HG02884 (cell line): ENCODE measurements around the gene NOX4.

Experiments used
- ATAC-seq: cut with Tn5 transposase; IDR thresholded peaks from one replicate; pipeline ENCODE4 v1.9.1; 2021; ENCODE audit warnings: mild to moderate bottlenecking, moderate library complexity; ENCODE audit not compliant: unreplicated experiment

NOX4 gene

DNA sequence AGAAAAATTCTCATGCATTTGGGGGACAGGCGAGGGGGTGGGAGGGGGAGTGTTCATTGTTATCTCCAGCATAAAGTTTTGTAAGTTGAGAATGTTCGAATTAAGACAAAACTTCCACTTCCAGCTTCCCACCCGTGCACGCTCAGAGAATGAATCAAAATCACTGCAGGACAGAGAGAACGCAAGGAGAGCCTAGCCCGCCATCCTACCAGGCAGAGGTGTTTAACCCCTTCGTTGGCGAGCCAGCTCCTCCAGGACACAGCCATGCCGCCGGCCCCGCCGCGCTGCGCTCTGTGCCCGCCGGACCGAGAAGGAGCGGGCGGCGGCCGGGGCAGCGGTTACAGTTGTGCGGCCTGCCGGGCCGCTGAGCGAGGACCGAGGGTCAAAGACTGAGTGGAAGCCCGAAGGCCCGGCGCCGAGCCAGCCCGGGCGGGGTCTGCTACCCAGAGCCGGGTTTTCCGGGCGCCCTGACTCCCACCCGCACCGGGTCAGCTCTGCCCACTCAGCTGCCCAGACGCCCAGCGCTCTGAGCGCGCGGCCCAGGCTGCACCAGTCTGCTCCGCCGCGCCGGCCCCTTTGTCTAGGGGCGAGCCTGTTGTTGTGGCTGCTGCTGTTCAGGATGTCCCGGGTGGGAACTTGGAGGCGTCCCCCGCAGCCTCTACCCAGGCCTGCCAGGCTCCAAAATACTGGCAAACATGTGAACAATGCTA lies at the start of gene NOX4:
TSS of gene NOX4 (minus strand) at position 395 of the 710 bp plus-strand sequence. CDS start at position 266, 129 bp downstream.
- no peak for ATAC-seq

DNA sequence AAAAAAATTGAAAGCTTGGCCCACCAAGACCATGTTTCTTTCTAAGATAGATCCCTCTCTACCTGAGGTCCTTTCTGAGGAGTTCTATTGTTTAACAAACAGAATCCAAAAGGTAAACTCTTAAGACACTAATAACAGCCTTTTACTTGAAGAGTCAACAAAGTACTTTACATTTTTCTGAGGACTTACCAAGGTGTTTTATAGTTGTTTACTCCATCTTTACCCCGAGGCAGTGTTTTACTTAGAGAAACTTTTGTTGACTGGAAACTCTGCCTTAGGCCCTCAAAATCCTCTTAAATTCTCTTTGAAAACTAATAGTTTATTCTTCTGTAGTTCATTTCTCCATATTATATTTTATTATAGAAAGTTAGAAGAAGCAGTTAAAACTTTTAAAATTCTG lies 49.7 kb upstream of the NOX4 start:
- ATAC-seq = no peak

DNA sequence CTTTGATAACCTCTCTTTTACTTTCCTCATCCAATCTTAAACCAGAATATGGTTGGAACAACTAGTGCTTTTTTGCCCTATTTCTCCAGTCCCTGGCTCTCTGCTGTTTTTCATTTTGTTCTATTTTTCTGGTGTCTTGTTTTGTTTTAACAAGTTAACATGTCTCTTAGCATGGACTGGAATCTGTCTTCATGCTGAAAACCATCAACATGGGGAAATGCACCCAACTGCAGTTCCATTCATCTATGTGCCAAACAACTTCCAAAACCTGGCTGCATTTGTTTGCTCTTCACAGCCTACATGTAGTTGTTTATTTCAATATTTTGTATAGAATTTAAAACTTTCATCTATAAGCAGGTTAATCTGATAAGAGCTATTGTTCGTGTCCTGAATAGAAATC lies 46.8 kb upstream of the NOX4 start:
- no peak for ATAC-seq

DNA sequence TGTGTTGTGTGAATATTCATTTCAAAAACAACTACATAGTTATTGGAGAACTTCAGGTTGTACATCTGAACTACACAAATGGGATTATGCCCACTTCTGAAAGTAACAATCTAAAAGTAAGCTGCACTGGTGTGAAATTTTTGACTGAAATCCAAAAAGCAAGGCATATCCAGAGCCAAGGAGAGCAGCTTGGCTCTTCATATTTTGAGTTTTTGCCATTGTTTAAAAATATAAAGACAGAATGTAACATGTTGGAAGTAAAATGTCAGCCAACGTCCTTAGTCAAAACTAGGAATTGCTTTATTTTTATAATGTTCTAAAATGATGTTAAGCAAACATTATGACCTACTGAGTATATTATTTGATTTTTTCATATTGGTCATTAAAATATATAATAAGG lies 45.8 kb upstream of the NOX4 start:
- ATAC-seq = no peak

DNA sequence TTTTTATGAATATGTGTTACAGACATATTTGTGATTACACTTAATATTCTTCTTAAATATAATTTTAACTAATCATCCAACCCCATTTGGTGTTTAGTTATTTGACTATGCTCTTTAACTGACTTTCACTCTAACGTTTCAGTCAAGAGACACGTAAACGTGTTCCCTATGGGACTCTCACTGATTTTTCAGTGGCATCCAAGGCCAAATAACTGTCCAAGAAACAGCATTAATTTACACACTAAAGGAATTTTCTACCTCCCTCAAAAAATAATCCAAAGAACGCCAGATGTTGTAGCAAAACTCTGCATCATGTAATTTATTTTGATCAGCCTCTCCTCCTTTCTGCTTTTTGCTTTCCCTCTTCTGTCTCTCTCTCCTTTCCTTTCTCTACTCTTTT lies 44.0 kb upstream of the NOX4 start:
- ATAC-seq = no peak

DNA sequence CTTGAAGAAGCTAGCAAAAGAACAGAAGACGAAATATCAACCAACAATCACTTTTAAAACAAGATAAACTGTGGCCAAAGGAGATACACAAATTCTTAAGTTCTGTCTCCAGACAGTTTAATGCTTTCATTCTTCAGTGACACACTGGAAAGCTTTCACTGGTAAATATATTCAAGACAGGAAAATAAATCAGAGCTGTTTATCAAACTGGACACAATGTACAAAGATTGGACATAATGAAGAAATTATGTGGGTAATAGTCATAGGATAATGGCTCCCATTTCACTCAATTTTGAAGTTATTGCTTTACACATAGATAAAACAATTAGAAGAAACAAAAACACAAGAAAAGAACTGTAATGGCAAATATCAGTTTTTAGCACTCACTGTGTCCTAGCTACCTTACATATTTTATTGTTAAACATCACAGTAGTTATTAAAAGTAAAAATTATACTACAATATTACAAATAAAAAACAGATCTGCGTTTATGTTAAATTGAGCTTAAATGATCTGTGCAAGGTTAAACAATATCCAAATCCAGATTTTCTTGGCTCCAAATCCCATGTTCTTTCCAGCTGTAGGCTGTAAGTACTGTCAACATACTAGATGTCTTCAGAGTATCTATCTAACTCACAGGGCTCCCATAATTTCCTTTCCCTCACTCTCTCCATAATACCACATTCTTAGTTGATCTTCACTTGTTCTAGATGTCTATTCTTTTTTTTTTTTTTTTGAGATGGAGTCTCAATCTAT lies 38.6 kb upstream of the NOX4 start:
- ATAC-seq = no peak

DNA sequence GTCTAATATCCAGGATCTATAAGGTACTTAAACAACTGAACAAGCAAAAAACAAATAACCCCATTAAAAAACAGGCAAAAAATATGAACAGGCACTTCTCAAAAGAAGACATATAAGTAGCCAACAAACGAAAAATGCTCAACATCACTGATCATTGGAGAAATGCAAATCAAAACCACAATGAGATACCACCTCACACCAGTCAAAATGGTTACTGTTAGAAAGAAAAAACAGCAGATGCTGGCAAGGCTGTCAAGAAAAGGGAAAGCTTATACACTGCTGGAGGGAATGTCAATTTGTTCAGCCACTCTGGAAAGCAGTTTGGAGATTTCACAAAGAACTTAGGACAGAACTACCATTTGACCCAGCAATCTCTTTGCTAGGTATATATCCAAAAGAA lies 30.6 kb upstream of the NOX4 start:
- ATAC-seq = no peak

DNA sequence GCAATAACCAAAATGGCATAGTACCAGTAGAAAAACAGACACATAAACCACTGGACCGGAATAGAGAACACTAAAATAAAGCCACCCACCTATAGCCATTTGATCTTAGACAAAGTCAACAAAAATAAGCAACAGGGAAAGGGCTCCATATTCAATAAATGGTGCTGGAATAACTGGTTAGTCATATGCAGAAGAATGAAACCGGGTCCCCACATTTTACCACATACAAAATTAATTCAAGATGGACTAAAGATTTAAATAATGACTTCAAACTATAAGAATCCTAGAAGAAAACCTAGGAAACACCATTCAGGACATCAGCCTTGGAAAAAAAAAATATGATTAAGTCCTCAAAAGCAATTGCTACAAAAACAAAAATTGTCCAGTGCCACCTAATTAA lies 30.1 kb upstream of the NOX4 start:
- ATAC-seq = no peak

DNA sequence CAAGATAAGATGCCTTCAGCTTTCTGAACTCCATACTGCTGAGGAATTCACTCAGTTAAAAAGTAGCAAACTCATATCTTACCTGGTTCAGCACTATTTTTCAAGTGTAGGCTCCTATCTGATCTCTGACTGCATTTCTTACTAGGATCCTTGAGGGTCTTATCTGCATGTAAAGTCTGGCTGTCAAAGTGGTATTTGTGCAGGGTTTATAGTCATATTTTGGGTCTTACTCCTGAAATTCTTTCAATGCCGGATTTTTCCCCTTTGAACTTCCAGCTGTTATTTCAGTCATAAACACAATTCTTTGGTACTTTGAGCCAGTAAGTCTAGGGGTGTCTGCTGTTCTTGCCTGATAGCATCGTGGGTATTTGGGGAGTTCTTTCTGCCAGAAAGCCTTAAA lies 25.3 kb upstream of the NOX4 start:
- ATAC-seq = no peak

DNA sequence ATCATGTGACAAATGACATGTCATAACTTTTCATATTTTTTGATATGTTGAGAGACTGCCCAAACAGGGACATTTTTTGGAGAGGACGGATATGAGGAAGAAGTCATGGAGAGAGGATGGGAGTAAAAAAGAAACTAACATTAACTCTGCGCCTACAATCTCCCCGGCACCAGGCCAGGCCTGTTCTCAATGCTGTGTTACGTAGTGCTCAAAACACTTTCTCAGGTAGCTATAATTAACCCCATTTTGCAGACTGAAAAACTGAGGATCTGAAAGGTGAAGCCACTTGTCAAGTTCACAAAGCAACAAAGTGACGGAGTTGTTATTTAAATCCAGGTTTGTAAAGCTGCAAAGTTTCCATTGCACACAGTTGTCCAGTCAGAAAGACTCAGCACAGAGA lies 17.4 kb upstream of the NOX4 start:
- ATAC-seq = no peak

DNA sequence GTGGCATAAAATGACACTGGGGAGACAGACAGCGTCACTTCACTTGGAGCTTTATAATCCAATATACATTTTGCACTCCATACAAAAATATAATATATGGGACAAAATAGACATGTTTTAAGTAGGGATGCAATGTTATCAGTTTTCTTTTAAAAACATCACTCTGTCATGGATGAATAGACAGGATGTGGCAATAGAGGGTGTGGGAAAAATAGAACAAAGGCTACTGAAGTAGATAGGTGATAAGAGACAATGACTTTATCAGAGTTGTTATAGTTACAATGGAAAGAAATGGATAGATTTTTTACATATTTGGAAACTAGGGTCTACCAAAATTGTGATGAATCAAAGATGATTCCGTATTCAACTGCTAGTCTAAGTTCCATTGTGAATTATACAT lies 13.1 kb upstream of the NOX4 start:
- ATAC-seq = no peak

DNA sequence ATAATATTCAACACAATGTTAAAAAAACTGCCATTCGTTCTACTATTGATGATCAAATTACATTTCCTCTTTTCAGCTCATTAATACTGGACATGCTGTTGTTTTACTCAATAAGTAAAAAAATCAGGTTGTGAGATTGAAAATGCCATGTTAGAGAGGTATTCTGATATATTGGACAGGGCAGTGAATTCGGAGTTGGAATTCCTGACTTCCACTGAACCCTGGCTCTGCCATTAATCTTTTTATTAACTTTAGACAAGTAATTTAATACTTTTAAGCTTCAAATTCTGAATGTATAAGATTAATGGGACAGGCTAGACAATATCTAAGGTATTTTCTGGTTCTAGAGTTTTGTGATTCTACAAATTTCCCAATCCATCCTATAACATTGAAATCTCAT lies 12.2 kb upstream of the NOX4 start:
- ATAC-seq = no peak

DNA sequence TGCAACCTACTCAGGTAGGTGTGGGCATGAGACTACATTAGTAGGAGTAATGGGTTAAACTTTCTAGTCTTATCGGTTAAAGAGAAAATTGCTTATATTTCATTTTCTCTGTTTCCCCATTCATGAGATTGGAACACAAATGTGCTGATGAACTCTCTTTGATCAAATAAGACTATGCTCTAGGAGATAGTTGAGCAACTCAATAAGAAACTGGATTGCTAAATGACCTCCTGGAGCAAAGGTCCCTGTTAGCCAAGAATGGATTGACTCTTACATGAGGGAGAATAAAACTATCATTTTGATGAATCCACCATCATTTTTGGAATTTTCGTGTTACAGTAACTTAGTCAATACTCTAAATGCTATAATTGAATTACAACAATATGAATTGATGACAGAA lies 11.1 kb upstream of the NOX4 start:
- ATAC-seq = no peak

DNA sequence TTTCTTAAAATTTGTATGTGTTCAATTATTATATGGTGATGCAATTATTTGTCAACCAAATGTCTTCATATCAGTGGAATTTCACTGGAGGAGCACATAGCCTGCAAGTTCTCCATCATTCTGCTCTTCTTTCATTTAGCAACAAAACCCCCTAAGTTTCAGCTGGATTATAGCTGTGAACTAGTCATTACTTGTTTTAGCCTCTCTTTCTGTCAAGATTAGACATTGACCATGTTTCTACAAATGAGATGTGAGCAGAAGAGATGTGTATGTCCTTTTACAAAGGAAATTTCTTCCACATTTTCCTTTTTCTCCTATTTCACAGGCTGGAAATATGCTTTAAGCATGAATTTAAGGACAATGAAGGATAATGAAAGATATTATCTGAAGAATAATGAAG lies 9.2 kb upstream of the NOX4 start:
- no peak for ATAC-seq

DNA sequence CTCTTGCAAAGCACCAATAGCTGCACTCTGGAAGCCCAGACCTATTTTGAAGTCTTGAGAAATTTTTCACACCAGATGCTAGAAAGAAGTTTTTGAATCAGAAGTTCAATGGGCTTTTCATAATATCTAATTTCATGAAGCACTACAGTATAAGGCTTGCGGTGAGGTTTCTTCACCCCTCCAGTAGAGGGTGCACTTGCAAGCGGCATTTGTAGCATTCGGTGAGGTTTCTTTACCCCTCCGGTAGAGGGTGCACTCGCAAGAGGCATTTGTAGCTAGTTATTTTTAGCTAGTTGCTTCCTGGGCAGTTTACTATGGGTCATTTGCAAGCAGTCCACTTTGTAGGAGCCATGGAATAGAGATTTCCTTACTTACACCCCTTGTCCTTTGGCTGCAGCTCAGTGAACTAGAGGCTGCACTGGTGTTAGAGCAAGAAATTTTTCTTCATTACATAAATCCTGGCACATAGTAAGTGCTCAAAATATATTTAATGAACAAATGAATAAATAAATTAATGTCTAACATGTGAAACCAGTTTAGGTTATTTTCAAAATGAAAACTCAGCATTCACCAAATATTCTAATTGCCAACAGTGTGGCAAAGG lies 7.8 kb upstream of the NOX4 start:
- ATAC-seq = no peak

DNA sequence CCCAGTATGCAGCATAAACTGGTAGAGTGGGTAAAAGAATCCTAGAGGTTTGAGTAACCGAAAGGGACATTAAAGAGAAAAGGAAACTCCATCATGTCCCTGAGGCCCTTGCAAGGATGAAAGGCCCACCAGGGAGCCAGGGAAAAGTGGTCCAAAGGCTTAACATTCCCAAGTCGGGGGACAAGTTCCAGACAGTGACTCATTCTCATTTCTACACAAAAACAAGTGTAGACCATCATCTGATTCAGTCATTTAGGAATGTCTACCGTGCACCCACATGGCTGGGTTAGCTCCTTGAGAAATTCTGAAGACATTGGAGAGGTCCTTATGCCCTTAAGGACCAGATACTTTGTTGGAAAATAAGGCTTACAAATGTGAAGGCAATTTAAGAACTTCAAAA lies 4.8 kb upstream of the NOX4 start:
- ATAC-seq = no peak

DNA sequence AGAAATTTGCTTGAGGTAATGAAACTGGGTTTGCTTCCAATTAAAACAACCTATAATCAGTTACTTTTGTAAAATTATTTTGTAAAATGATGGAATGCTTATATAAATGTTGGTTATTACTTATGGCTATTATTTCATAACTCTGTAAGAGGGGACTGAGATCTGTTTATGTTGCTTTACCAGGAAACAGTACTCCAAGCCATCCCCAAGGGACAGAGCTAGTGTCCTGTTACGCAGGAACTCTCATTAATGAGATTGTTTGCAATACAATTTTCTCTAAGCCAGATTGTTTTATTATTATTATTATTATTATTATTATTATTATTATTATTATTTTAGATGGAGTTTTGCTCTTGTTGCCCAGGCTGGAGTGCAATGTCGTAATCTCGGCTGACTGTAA lies 2.3 kb upstream of the NOX4 start:
- no peak for ATAC-seq

DNA sequence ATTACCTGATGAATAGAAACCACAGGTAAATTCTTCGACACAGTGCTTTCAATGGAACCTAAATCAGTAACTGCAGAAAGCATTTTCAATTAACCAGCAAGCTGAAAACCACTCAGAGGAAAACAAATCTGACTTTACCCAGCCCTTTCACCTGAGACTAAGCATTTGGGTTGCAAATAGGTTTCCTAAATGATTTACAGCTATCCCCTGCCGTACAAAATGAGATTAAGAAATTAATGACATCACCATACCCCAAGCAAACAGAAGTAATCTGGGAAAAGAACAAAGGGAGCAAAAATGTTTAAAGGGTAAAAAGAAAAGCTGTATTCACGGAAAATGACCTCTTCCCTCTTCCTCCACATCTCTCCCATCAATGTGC lies 584 bp downstream of the NOX4 start:
- no peak for ATAC-seq

DNA sequence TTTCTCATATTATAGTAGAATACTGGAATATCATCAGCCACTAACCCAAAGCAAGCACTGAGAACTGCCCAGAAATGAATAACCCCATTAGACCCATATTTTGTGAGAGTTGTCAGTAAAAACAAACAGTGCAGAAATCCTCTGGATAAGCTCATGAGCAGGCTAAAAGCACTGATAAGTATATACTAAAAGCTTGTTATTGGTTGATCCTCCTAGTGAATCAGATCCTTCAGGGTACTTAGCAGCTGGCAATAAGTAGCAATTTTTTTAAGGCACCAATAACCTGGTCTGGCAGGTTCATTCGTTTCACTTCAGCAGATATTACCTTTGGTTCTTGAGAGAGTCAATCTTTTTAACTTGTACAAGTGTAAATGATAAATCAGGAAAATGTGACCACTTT lies 1.2 kb downstream of the NOX4 start:
- no peak for ATAC-seq

DNA sequence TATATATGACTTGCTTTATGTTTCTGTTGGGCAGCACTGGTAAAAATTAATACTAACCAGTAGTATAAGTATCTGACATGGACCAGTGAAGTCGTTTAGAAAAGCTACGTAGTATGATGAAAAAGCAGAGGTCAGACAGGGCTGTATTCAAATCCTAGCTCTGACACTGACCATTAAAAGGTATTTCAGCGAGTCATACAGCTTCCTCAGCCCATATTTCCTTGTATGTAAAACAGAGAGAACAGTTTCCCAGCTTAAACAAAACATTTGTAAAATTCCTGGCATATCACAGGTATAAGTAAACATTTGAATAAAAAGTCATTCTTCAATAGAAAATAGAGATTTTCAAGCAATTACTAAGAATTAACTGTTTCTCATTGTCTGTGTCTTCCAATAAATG lies 4.2 kb downstream of the NOX4 start:
- no peak for ATAC-seq

DNA sequence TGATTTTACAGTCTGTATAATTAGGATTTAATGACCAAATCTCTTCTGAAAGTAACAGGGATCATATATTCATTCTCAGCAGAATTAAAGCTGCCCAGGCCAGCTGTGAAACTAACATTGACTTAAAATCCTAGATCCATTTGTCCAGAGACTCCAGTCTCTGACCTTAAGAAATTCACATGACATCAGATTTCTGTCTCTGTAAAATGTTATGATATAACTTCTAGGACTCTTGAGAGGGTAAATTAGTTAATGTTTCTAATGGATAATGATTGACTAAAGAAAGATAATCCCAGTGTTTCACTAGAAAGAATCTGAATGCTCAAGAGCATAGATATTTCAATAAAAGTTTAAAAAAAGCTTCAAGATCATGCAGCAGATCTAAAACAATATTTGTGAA lies 6.3 kb downstream of the NOX4 start:
- no peak for ATAC-seq

DNA sequence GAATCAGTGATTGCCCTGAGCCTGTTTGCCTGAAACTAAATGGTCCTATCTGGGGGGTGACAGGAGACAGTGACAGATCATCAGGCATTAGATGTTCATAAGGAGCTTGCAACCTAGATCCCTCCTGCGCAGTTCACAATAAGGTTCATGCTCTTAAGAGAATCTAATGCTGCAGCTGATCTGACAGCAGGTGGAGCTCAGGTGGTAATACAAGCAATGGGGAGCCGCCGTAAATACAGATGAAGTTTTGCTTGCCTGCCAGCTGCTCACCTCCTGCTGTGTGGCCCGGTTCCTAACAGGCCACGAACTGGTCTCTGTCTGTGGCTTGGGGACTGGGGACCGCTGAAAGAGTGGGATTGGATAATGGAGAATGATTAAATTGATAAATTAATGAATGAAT lies 14.0 kb downstream of the NOX4 start:
- ATAC-seq = no peak
